ENCODE measurements around the gene SFMBT1.

The SFMBT1 gene

DNA sequence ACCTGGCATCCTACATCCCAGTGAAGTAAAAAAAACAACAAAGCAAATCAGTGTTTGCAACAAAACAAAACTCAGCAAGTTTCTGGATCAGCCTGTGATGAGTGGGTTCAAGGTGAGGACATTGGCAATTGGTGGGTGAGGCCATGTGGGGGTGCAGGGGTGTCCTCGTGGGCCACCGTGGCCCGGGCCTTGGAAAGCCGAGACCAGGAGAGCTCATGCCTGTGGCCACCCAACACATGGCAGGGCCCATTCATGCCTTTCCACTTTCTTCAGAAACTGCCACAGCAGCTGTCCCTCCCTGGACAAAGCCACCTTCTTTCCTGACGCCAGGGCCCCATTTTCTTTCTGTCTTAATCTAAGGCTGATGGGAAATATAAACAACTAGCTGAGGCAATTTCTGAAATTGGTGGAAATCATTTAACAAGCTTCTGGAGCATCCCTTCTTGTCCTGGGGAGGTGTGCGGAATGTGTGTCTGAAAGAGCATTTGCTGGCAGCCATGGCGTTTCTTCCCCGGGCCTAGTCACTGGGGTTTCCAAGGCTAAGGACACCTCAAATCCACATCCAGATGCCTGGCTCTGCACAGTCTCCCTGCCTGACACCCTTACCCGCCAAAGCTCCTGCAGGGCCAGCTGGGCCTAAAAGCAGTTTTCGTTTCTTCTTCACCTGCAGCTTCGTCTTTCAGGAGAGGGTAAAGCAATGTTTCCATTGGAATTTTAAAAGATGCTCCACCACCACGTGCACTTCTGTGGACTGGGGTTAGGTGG lies 34.1 kb upstream of the SFMBT1 start:
- no peak overlapping the region for H3K4ac ChIP-seq (ENCODE audit: low read depth in 1 of 2, low read length in 2 of 2)
- no peak overlapping the region for H2BK5ac ChIP-seq (ENCODE audit: low read depth, low read length, poor library complexity, severe bottlenecking)
- no peaks in the 10 kb centered on the region for H3K79me1 ChIP-seq (replicated peaks; ENCODE audit: low read length, poor library complexity, severe bottlenecking)
- peaks cover 8% of the 10 kb centered on the region for H3K4me1 ChIP-seq (ENCODE audit: control insufficient read depth, insufficient read depth, low read depth, low read length)
- H3K4me2 ChIP-seq (ENCODE audit: low read length, poor library complexity, severe bottlenecking): no peak overlapping the region
- H3K18ac ChIP-seq (ENCODE audit: low read depth in 1 of 2, low read length in 2 of 2): no peak overlapping the region
- WGBS: 90% methylated on average over 12 of the region's 12 CpGs
- H2BK15ac ChIP-seq (ENCODE audit: low read depth, poor library complexity, severe bottlenecking): no peak overlapping the region
- no peak overlapping the region for H3K4me3 ChIP-seq (ENCODE audit: insufficient read depth in 1 of 2, low read depth in 1 of 2, low read length in 2 of 2)
- no peaks in the 10 kb centered on the region for H3K9me3 ChIP-seq (ENCODE audit: control insufficient read depth, low read length)
- no peak overlapping the region for H3K23ac ChIP-seq (ENCODE audit: low read length in 2 of 2)
- H3K27me3 ChIP-seq (ENCODE audit: control insufficient read depth in 1 of 2, insufficient read depth in 1 of 2, low read length in 2 of 2): peaks cover 0 to 12% of the 10 kb centered on the region in 2 experiments
- H2AK5ac ChIP-seq (ENCODE audit: low read length, severe bottlenecking): no peak overlapping the region
- H4K8ac ChIP-seq (ENCODE audit: low read length): no peak overlapping the region
- no peak overlapping the region for H3K14ac ChIP-seq (ENCODE audit: low read length in 2 of 2)
- H4K91ac ChIP-seq (ENCODE audit: low read length): no peak overlapping the region
- no peak for DNase-seq
- H2AFZ ChIP-seq (ENCODE audit: low read depth, low read length): no peak overlapping the region
- H2BK120ac ChIP-seq (ENCODE audit: low read depth, low read length): no peak overlapping the region
- H3K9ac ChIP-seq (ENCODE audit: low read length): no peak overlapping the region
- no peak overlapping the region for H2BK12ac ChIP-seq (ENCODE audit: low read length in 2 of 2)
- peaks cover 0 to 3% of the 10 kb centered on the region in 2 experiments for H3K36me3 ChIP-seq (ENCODE audit: control insufficient read depth in 1 of 2, insufficient read depth in 2 of 2, low read depth in 1 of 2, low read length in 2 of 2)
- H3K27ac ChIP-seq (ENCODE audit: low read length, poor library complexity, severe bottlenecking): no peak overlapping the region

DNA sequence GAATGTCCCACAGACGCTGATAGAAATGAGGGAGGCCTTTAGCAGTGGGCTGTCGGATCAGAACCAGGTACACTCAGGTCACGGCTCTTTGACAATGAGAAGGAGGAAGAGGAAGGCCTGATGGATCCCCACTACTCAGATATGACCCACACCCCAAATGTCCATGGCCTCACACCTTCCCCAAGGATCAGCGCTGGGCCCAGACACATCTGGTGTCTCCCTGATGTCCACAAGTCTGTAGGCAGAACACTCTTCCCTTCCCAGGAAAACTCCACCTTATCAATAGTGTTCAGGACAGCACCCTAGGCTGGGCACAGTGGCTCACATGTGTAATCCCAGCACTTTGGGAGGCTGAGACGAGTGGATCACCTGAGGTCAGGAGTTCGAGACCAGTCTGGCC lies 33.3 kb upstream of the SFMBT1 start:
- Histone ChIP-seq H3K18ac (ENCODE audit: low read depth in 1 of 2, low read length in 2 of 2) (no peak overlapping the region), H2BK5ac (ENCODE audit: low read depth, low read length, poor library complexity, severe bottlenecking) (no peak overlapping the region), H4K8ac (ENCODE audit: low read length) (no peak overlapping the region), H3K9me3 (ENCODE audit: control insufficient read depth, low read length) (no peaks in the 10 kb centered on the region), H3K4me2 (ENCODE audit: low read length, poor library complexity, severe bottlenecking) (no peak overlapping the region), H3K79me1 (replicated peaks; ENCODE audit: low read length, poor library complexity, severe bottlenecking) (no peaks in the 10 kb centered on the region), H2BK12ac (ENCODE audit: low read length in 2 of 2) (no peak overlapping the region), H3K23ac (ENCODE audit: low read length in 2 of 2) (no peak overlapping the region), H3K9ac (ENCODE audit: low read length) (no peak overlapping the region), H2BK15ac (ENCODE audit: low read depth, poor library complexity, severe bottlenecking) (no peak overlapping the region), H3K4me3 (ENCODE audit: insufficient read depth in 1 of 2, low read depth in 1 of 2, low read length in 2 of 2) (no peak overlapping the region), H3K4me1 (ENCODE audit: control insufficient read depth, insufficient read depth, low read depth, low read length) (peaks cover 5% of the 10 kb centered on the region), H2AK5ac (ENCODE audit: low read length, severe bottlenecking) (no peak overlapping the region), H4K91ac (ENCODE audit: low read length) (no peak overlapping the region), H3K27me3 (ENCODE audit: control insufficient read depth in 1 of 2, insufficient read depth in 1 of 2, low read length in 2 of 2) (peaks cover 0 to 12% of the 10 kb centered on the region in 2 experiments), H2AFZ (ENCODE audit: low read depth, low read length) (no peak overlapping the region), H3K36me3 (ENCODE audit: control insufficient read depth in 1 of 2, insufficient read depth in 2 of 2, low read depth in 1 of 2, low read length in 2 of 2) (peaks cover 0 to 6% of the 10 kb centered on the region in 2 experiments), H2BK120ac (ENCODE audit: low read depth, low read length) (no peak overlapping the region), H3K27ac (ENCODE audit: low read length, poor library complexity, severe bottlenecking) (no peak overlapping the region), H3K14ac (ENCODE audit: low read length in 2 of 2) (no peak overlapping the region), H3K4ac (ENCODE audit: low read depth in 1 of 2, low read length in 2 of 2) (no peak overlapping the region)
- 81% methylated on average over 5 of the region's 6 CpGs for WGBS
- no peak for DNase-seq

DNA sequence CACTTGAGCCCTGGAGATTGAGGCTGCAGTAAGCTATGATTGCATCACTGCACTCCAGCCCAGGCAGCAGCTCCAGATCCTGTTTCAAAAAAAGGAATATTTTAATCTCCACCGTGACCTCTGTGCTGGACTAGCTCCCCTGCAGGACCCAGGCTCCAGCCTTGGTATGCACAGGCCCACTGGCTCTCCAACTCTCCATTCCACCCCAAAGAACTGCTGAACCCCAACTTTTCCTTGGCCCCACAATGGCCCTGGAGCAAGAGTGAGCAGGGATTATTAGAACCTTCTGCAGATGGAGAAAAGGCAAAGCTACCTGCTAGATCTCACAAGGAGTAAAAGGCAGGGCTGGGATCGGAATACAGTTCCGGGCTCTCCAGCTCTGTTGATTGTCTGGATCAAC lies 32.8 kb upstream of the SFMBT1 start:
- Histone ChIP-seq H2BK120ac (ENCODE audit: low read depth, low read length) (no peak overlapping the region), H4K8ac (ENCODE audit: low read length) (no peak overlapping the region), H2BK5ac (ENCODE audit: low read depth, low read length, poor library complexity, severe bottlenecking) (no peak overlapping the region), H3K79me1 (replicated peaks; ENCODE audit: low read length, poor library complexity, severe bottlenecking) (no peaks in the 10 kb centered on the region), H3K9ac (ENCODE audit: low read length) (no peak overlapping the region), H3K18ac (ENCODE audit: low read depth in 1 of 2, low read length in 2 of 2) (no peak overlapping the region), H3K4ac (ENCODE audit: low read depth in 1 of 2, low read length in 2 of 2) (no peak overlapping the region), H2AK5ac (ENCODE audit: low read length, severe bottlenecking) (no peak overlapping the region), H3K27ac (ENCODE audit: low read length, poor library complexity, severe bottlenecking) (no peak overlapping the region), H3K4me3 (ENCODE audit: insufficient read depth in 1 of 2, low read depth in 1 of 2, low read length in 2 of 2) (no peak overlapping the region), H2AFZ (ENCODE audit: low read depth, low read length) (no peak overlapping the region), H3K4me1 (ENCODE audit: control insufficient read depth, insufficient read depth, low read depth, low read length) (peaks cover 3% of the 10 kb centered on the region), H3K36me3 (ENCODE audit: control insufficient read depth in 1 of 2, insufficient read depth in 2 of 2, low read depth in 1 of 2, low read length in 2 of 2) (peaks cover 0 to 6% of the 10 kb centered on the region in 2 experiments), H3K9me3 (ENCODE audit: control insufficient read depth, low read length) (no peaks in the 10 kb centered on the region), H4K91ac (ENCODE audit: low read length) (no peak overlapping the region), H3K23ac (ENCODE audit: low read length in 2 of 2) (no peak overlapping the region), H3K27me3 (ENCODE audit: control insufficient read depth in 1 of 2, insufficient read depth in 1 of 2, low read length in 2 of 2) (peaks cover 0 to 12% of the 10 kb centered on the region in 2 experiments), H2BK12ac (ENCODE audit: low read length in 2 of 2) (no peak overlapping the region), H2BK15ac (ENCODE audit: low read depth, poor library complexity, severe bottlenecking) (no peak overlapping the region), H3K4me2 (ENCODE audit: low read length, poor library complexity, severe bottlenecking) (no peak overlapping the region), H3K14ac (ENCODE audit: low read length in 2 of 2) (no peak overlapping the region)
- DNase-seq: no peak
- WGBS: 93% methylated on average over 3 of the region's 3 CpGs

DNA sequence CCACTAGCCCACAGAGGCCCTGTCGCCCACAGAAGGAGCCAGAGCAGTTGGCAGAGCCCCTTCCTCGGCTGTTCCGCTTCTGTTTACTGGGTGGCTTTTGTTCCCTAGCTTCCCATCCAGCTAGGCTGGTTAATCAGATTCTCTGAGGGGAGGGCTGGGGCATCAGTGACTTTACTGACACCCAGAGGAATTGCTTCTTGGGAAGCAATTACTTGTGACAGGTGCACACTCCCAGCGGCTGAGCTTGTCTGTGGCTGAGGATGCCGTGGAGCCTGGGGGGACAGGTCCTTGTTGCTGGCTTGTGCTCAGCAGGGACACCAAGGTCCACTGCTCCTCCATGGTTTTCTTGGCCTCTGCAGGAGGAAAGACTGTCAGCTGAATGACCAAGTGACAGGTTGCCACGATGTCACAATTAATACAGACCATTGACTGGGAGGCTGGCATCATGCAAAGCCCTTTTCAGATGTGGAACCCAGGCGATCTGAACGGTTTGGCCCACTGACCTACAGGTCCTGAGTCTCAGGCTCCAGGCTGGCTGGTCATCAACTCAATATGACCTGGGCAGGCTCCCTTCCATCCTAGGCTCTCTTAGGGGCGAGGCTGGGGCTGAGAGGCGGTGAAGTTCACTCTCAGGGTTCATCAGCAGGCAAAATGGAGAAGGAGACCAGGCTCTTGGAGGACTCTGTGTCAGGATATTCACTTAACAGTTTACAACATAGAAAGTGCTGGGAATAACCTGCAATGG lies 31.8 kb upstream of the SFMBT1 start:
- Histone ChIP-seq H3K79me1 (replicated peaks; ENCODE audit: low read length, poor library complexity, severe bottlenecking) (no peaks in the 10 kb centered on the region), H3K9ac (ENCODE audit: low read length) (no peak overlapping the region), H2BK12ac (ENCODE audit: low read length in 2 of 2) (no peak overlapping the region), H2BK5ac (ENCODE audit: low read depth, low read length, poor library complexity, severe bottlenecking) (no peak overlapping the region), H3K9me3 (ENCODE audit: control insufficient read depth, low read length) (no peaks in the 10 kb centered on the region), H2AFZ (ENCODE audit: low read depth, low read length) (no peak overlapping the region), H3K4me3 (ENCODE audit: insufficient read depth in 1 of 2, low read depth in 1 of 2, low read length in 2 of 2) (no peak overlapping the region), H4K8ac (ENCODE audit: low read length) (peak overlapping the region; percentile 14), H3K4me2 (ENCODE audit: low read length, poor library complexity, severe bottlenecking) (no peak overlapping the region), H3K27me3 (ENCODE audit: control insufficient read depth in 1 of 2, insufficient read depth in 1 of 2, low read length in 2 of 2) (peaks cover 0 to 12% of the 10 kb centered on the region in 2 experiments), H2BK120ac (ENCODE audit: low read depth, low read length) (no peak overlapping the region), H2BK15ac (ENCODE audit: low read depth, poor library complexity, severe bottlenecking) (no peak overlapping the region), H2AK5ac (ENCODE audit: low read length, severe bottlenecking) (no peak overlapping the region), H3K27ac (ENCODE audit: low read length, poor library complexity, severe bottlenecking) (no peak overlapping the region), H3K23ac (ENCODE audit: low read length in 2 of 2) (no peak overlapping the region), H3K18ac (ENCODE audit: low read depth in 1 of 2, low read length in 2 of 2) (no peak overlapping the region), H3K36me3 (ENCODE audit: control insufficient read depth in 1 of 2, insufficient read depth in 2 of 2, low read depth in 1 of 2, low read length in 2 of 2) (peaks cover 0 to 6% of the 10 kb centered on the region in 2 experiments), H3K14ac (ENCODE audit: low read length in 2 of 2) (no peak overlapping the region), H4K91ac (ENCODE audit: low read length) (no peak overlapping the region), H3K4me1 (ENCODE audit: control insufficient read depth, insufficient read depth, low read depth, low read length) (peaks cover 5% of the 10 kb centered on the region), H3K4ac (ENCODE audit: low read depth in 1 of 2, low read length in 2 of 2) (no peak overlapping the region)
- DNase-seq: no peak
- WGBS: 87% methylated on average over 10 of the region's 10 CpGs

Data from mesenchymal stem cell (in vitro differentiated cells and primary cell).